ENCODE results near the gene SEMA3G.

GRCh38 chr3:52408466-52408865 is 36.4 kb downstream of the SEMA3G start:
- no peak for TF ChIP-seq CTCF (IDR thresholded peaks at IDR 0.05)
- TF ChIP-seq POLR2A (IDR thresholded peaks at IDR 0.05) = no peak

Measured in thyroid gland (tissue), 4 donors.